Measurements from ENCODE around the gene PDCD7.

Gene PDCD7

GRCh38 chr15:65071381-65071811 is 62.2 kb downstream of the PDCD7 start:
- no peak for DNase-seq

GRCh38 chr15:65069779-65070546 is 63.6 kb downstream of the PDCD7 start:
- no peak for DNase-seq

- peak; percentile 97 for DNase-seq
Measured at GRCh38 chr15:65069179-65069578, 64.4 kb downstream of the PDCD7 start.

GRCh38 chr15:65068403-65068788 is 65.2 kb downstream of the PDCD7 start:
- no peak for DNase-seq

GRCh38 chr15:65067645-65068402 is 65.8 kb downstream of the PDCD7 start, which contains the start of gene RASL12:
TSS of gene RASL12 (minus strand) at chr15:65067991. CDS start at chr15:65067835, 156 bp downstream.
- no peak for DNase-seq

All from HCEC 1CT (cell line).